GM19463 (cell line): Measurements from ENCODE around the gene CUEDC2.

Experiments
- ATAC-seq: cut with Tn5 transposase; IDR thresholded peaks from one replicate; pipeline ENCODE4 v1.9.1; 2021; ENCODE audit warnings: mild to moderate bottlenecking, moderate library complexity; ENCODE audit not compliant: unreplicated experiment

The CUEDC2 gene, protein sequence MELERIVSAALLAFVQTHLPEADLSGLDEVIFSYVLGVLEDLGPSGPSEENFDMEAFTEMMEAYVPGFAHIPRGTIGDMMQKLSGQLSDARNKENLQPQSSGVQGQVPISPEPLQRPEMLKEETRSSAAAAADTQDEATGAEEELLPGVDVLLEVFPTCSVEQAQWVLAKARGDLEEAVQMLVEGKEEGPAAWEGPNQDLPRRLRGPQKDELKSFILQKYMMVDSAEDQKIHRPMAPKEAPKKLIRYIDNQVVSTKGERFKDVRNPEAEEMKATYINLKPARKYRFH

GRCh38 chr10:102432162-102432950 is at the start of gene CUEDC2:
Gene CUEDC2, minus strand, starts transcription at chr10:102432574. Its CDS starts 7,386 bp downstream, at chr10:102425188.
- ATAC-seq, result peak; percentile 91

- no peak for ATAC-seq
Observed at GRCh38 chr10:102480396-102480795, 48.0 kb upstream of the CUEDC2 start.

DNA sequence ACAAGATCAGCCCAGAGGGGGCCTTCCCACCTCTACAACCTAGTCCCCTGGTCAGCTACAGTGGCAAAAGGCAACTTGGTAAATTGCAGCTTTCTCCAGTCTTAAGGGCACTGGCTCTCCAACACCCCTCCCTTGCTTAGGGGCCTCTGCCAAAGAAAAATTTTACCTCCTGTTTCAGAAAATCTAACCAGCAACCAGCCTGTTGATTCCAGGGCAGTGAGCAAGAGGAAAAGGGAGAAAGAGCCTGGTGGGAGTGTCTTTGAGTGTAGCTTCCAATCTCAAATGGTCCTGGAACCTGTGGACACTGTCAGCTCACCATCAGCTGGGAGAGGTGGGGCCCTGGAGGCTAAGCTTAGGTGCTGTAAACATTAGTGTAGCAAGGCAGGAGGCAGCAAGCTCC is 47.3 kb upstream of the CUEDC2 start:
- ATAC-seq, result no peak

DNA sequence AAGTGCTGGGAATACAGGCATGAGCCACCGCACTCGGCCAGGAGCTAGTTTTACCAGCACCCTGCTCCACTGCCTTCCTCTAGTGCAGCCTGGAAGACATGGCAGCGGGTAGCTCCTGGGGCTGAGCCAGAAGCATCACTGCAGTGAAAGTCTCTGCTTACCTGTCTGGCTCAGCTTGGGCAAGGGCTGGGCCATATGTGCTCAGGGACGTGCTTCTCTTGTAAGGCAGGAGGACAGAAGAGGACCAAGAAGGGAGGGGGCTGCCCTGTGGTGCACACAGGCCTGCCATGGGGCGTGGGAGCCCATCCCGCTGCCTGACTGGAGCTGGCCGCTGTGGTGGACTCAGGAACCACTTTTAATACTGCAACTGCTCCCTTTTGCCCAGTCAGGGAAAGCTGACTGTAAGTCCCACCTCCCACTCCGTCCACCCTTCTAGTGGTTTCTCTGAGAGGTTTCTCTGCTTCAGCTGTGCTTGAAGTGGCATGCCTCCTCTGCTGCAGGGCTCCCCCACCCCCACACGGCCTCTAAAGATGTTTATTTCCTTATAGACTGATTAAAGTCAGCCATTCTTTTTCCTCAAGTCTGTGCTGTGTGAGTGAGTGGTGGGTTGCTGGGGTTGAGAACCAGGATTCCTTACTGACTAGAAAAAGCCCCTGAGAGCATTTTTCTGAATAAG is 44.2 kb upstream of the CUEDC2 start:
- ATAC-seq, result no peak

- ATAC-seq, result no peak
Observed at GRCh38 chr10:102475451-102476040, 43.2 kb upstream of the CUEDC2 start.

DNA sequence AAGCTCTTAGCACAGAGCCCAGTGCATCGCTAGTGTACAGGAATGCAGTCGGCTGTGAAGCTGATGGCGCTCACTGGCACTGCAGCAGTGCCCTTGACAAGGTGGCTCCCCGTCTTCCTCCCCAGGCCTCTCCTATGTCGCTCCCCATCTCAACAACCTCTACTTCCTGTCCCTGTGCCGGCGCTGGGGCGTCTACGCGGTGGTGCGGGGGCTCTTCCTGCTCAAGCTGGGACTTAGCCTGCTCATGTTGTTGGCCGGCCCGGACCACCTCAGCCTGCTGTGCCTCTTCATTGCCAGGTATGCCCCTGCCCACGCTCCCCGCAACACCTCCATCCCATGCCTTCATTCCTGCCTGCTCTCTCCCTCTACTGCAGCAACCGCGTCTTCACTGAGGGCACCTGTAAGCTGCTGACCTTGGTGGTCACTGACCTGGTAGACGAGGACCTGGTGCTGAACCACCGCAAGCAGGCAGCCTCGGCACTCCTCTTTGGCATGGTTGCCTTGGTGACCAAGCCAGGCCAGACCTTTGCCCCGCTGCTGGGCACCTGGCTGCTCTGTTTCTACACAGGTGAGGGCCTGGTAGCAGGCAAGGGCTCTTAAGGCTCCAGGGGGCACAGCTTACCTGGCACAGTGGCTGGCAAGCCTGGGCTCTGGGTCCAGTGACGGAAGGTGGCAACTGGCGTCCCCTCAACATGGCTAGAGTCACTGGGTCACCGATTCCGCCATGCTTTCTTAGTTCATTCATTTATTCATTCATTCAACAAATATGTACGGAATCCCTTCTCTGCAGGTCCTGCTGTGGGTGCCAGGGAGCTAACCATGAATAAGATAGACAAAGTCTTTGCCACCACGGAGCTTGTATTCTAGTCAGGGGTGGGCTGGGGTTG is 41.3 kb upstream of the CUEDC2 start:
- ATAC-seq, result no peak

GRCh38 chr10:102470579-102471546 is 38.5 kb upstream of the CUEDC2 start:
- ATAC-seq, result no peak

- ATAC-seq, result no peak
Observed at GRCh38 chr10:102468683-102469082, 36.3 kb upstream of the CUEDC2 start.

DNA sequence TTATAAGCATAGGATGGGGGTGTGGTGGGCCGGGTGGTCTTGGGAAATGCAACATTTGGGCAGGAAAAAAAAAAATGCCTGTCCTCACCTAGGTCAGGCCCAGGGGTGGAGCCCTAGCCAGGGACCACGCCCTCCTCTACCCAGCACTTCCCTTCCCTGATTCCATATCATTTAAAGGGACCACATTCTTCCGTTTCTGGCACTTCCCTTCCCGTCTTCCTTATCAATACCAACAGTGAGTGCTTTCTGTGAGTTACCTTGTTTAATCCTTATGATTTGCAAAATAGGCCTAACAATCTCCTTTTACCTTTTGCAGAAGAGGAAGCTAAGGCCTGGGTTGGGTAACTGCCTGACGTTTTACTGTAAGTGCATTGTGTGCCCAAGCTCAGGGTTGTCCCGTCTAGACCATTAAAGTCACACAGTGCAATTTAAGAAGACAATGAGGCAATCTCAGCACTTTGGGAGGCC is 35.6 kb upstream of the CUEDC2 start:
- ATAC-seq, result no peak

DNA sequence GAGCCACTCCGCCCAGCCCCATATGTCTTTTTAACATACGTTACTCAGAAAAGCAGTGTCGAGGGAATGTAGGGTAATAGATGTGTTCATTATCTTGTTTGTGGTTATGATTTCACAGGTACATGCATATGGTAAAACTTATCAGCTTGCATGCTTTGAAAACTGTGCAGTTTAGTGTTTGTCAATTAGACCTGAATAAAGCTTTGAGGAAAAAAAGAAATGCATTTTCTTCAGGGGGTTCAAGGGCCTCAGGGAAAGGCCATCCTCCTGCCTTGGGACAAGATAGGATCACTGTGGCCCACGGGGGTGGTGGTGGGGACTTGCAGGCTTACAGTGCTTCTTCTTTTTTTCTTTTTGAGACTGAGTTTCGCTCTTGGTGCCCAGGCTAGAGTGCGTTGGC is 34.9 kb upstream of the CUEDC2 start:
- ATAC-seq, result no peak

GRCh38 chr10:102465466-102465865 is 33.1 kb upstream of the CUEDC2 start:
- no peak for ATAC-seq

GRCh38 chr10:102463983-102464382 is 31.6 kb upstream of the CUEDC2 start:
- ATAC-seq, result no peak

DNA sequence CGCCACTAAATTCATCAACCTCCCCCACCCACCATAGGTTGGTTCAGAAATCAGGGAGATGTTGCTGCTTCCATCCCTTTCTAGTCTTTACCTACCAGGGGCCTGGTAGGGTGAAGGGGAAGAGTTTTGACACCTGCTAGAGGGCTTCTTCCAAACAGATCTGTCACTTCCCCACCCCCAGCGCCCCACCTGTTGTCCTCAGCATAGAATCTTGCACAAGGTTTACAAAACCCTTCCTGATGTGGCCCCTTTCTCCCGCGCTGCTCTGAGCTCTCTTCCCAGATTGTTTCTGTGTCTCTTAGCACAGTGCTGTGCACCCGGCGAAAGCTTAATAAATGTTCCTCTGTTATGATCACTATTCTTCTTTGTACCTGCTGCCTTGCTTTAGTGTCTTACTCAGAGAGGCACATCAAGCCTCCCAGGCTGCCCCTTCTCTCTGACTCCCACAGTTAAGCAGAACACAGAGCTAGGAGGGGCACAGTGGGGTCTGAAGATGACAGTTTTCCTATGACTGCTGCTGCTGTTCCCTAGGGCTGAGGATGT is 30.2 kb upstream of the CUEDC2 start:
- ATAC-seq, result no peak

DNA sequence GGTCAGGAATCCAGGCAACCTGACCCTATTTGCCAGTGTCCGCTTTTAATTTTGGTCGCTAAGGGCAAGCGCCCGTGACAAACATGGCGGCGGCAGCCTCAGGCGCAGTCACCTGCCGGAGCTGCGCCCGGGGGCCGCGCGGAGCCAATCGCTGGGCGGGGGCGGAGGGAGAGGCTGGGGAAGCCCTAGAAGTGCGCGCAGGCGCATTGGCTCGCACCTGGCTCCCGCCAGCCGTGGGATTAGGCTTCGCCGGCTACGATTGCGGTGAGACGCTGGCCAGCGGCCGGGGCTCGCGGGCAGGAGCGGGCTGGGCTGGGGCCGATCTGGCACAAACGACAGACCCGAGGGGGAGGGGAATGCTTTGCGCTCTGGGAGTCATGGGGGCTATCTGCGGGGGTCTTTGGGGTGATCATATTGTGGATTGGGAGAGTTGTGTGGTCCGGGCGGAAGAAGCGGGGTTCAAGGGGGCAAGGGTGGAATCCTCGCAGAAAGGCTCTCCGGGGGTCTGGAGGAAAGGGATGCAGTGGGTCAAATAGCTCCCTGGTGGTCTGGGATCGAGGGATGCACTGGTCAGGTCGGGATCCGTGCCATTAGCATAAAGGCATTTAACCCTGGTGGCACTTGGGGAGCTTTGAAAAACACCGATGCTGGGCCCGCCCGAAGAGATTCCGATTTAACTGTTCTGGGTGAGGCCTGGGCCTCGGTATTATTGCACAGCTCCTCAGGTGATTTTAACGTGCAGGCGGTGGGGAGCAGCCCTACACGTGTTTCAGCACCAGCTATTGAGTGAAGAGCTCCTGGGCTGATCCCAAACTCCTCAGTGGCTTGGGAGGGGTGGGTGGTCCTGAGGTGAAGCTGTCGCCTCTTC is 29.0 kb upstream of the CUEDC2 start:
- ATAC-seq, result peak; percentile 80

GRCh38 chr10:102460836-102461186 is 28.4 kb upstream of the CUEDC2 start:
- peak; percentile 21 for ATAC-seq

GRCh38 chr10:102458656-102459055 is 26.3 kb upstream of the CUEDC2 start:
- no peak for ATAC-seq

DNA sequence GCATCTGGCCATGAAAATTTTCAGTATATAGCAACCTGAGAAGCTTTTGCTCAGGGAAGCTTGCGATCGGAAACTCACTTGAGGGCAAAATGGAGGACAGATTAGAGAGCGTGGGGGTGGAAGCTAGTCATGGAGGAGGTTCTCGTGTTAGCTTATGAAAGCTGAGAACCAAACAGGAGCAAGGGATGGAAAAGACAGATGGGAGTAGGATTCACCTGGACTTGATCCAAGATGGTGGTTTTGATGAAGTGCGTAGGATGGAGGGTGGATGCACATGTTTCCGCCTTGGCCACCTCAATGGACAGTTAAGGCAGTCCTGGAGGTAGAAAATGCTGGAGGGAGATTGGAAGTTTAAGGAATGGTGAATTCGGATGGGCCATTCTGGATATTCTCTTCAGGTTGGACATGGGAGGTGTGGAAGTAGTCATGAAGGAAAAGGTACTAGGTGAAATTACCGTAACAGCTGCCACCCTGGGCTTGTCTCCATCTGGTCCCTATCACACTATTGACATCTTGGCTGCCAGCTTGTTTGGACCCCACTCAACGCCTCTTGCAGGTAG is 25.3 kb upstream of the CUEDC2 start:
- no peak for ATAC-seq
